Keratinocyte (primary cell): ENCODE measurements around the gene DDR2. TPM values are rescaled to one million over a fixed set of nuclear protein-coding genes. Genes with fewer than 3 reads are reported as not detected.

ENCODE experiments used
- DNase-seq: peaks from one replicate; pipeline ENCODE4 v3.0.0-alpha.2; 2011; ENCODE audit warnings: low read depth, missing footprints, low spot score
- FAIRE-seq: peaks from 2 replicates; lab custom pipeline; 2011; peaks lifted over from hg19 to GRCh38; lab: Jason Lieb, UNC
- H2AFZ ChIP-seq: 2 replicates; pipeline ENCODE4 v1.6.0; 2012; ENCODE audit warnings: low read length, control low read depth, inconsistent platforms; ENCODE audit not compliant: control insufficient read depth
- H3K27ac ChIP-seq: 2 replicates; pipeline ENCODE4 v1.5.1; 2011; ENCODE audit warnings: low read length; ENCODE audit not compliant: control insufficient read depth, insufficient read depth
- H3K27me3 ChIP-seq: 3 replicates; pipeline ENCODE4 v1.6.0; 2011; ENCODE audit warnings: low read length; ENCODE audit not compliant: control insufficient read depth, insufficient read depth; ENCODE audit errors: extremely low read depth
- H3K36me3 ChIP-seq, 2 experiments: 2 replicates in 1 of 2; 3 replicates in 1 of 2; pipeline ENCODE4 v1.5.1; 2011; ENCODE audit warnings: low read length in 2 of 2, mild to moderate bottlenecking in 1 of 2; ENCODE audit not compliant: control insufficient read depth in 2 of 2, insufficient read depth in 2 of 2; ENCODE audit errors: extremely low read depth in 1 of 2
- H3K4me1 ChIP-seq: 3 replicates; pipeline ENCODE4 v1.5.1; 2011; ENCODE audit warnings: low read length; ENCODE audit not compliant: control insufficient read depth, insufficient read depth; ENCODE audit errors: extremely low read depth
- H3K4me2 ChIP-seq: 3 replicates; pipeline ENCODE4 v1.6.0; 2011; ENCODE audit warnings: low read depth, low read length; ENCODE audit not compliant: control insufficient read depth, insufficient read depth; ENCODE audit errors: extremely low read depth
- H3K4me3 ChIP-seq, 3 experiments: fragments of 200-600 bp in 1 of 3; sonication (generic) in 1 of 3; 2 replicates in 2 of 3; 3 replicates in 1 of 3; pipeline ENCODE4 v1.5.1; 2011 to 2016; ENCODE audit warnings: low read length in 3 of 3, mild to moderate bottlenecking in 3 of 3, control low read depth in 2 of 3, inconsistent platforms in 1 of 3, low read depth in 1 of 3, mixed read lengths in 1 of 3, mixed run types in 1 of 3, moderate library complexity in 1 of 3; ENCODE audit not compliant: control insufficient read depth in 2 of 3, insufficient read depth in 2 of 3; ENCODE audit errors: extremely low read depth in 1 of 3
- H3K79me2 ChIP-seq: 2 replicates; pipeline ENCODE4 v1.6.0; 2012; ENCODE audit warnings: low read length; ENCODE audit not compliant: control insufficient read depth, insufficient read depth
- H3K9ac ChIP-seq: 3 replicates; pipeline ENCODE4 v1.6.0; 2011; ENCODE audit warnings: low read length; ENCODE audit not compliant: control insufficient read depth, insufficient read depth; ENCODE audit errors: extremely low read depth
- H3K9me1 ChIP-seq: 3 replicates; pipeline ENCODE4 v1.6.0; 2011; ENCODE audit warnings: low read length; ENCODE audit not compliant: control insufficient read depth, insufficient read depth; ENCODE audit errors: extremely low read depth
- H3K9me3 ChIP-seq: 2 replicates; pipeline ENCODE4 v1.5.1; 2012; ENCODE audit warnings: low read depth, low read length; ENCODE audit not compliant: control insufficient read depth
- H4K20me1 ChIP-seq: 3 replicates; pipeline ENCODE4 v1.6.0; 2011; ENCODE audit warnings: low read length; ENCODE audit not compliant: control insufficient read depth, insufficient read depth; ENCODE audit errors: extremely low read depth
- EZH2 ChIP-seq: IDR thresholded peaks from one replicate; pipeline ENCODE4 v1.6.1; 2012; ENCODE audit warnings: inconsistent platforms, mild to moderate bottlenecking, low read length, moderate library complexity
- dilution Hi-C: fragments of 300-500 bp; cut with MboI; formaldehyde crosslinking; loops from one replicate; pipeline ENCODE4 v1.7.0; 2020; ENCODE audit warnings: low sequenced_read_pairs; ENCODE audit not compliant: extremely low pct_ligation_motif_present
- polyA plus RNA-seq, 5 experiments: library from polyadenylated mRNA; depleted of rRNA in 3 of 5; stranded (reverse) in 3 of 5; stranded (forward) in 1 of 5; unstranded in 1 of 5; fragments of >200 nt; gene quantifications; 1 replicate in 1 of 5; 2 replicates in 3 of 5; 3 replicates in 1 of 5; pipeline versions ENCODE4 v1.2.1 to v1.2.3, GENCODE V29; 2011 to 2012; ENCODE audit warnings: missing spikeins in 2 of 5, low read depth in 1 of 5, low replicate concordance in 1 of 5
- TF ChIP-seq, protein P1 (sequence below), 3 experiments: IDR thresholded peaks in 1 of 3; conservative IDR thresholded peaks in 1 of 3; optimal IDR thresholded peaks in 1 of 3; 2 replicates in 2 of 3; 3 replicates in 1 of 3; pipeline versions ENCODE3 to v1.5.1; 2011; ENCODE audit warnings: low read length in 3 of 3, mild to moderate bottlenecking in 3 of 3, moderate library complexity in 2 of 3, control low read depth in 1 of 3, inconsistent platforms in 1 of 3; ENCODE audit not compliant: insufficient read depth in 2 of 3; ENCODE audit errors: extremely low read depth in 1 of 3

DDR2 gene
- polyA plus RNA-seq, 1 donor (not counting 4 experiments of a cell fraction or from before 2014, with no cell fraction given), result 0.39 TPM

- Histone ChIP-seq H2AFZ (no peak overlapping the region), H3K4me1 (no peaks in the 10 kb centered on the region), H3K27me3 (no peaks in the 10 kb centered on the region), H3K9me3 (no peaks in the 10 kb centered on the region), H3K27ac (no peak overlapping the region), H3K36me3 (peaks cover 18 to 44% of the 10 kb centered on the region in 2 experiments), H3K79me2 (peaks cover 4% of the 10 kb centered on the region), H3K4me2 (no peak overlapping the region), H3K9ac (no peak overlapping the region), H3K9me1 (no peaks in the 10 kb centered on the region), H4K20me1 (peaks cover 2% of the 10 kb centered on the region), H3K4me3 (no peak overlapping the region)
- no peak for DNase-seq
- dilution Hi-C loops, result no loop called here
- FAIRE-seq, result no peak
- TF ChIP-seq, protein P1, sequence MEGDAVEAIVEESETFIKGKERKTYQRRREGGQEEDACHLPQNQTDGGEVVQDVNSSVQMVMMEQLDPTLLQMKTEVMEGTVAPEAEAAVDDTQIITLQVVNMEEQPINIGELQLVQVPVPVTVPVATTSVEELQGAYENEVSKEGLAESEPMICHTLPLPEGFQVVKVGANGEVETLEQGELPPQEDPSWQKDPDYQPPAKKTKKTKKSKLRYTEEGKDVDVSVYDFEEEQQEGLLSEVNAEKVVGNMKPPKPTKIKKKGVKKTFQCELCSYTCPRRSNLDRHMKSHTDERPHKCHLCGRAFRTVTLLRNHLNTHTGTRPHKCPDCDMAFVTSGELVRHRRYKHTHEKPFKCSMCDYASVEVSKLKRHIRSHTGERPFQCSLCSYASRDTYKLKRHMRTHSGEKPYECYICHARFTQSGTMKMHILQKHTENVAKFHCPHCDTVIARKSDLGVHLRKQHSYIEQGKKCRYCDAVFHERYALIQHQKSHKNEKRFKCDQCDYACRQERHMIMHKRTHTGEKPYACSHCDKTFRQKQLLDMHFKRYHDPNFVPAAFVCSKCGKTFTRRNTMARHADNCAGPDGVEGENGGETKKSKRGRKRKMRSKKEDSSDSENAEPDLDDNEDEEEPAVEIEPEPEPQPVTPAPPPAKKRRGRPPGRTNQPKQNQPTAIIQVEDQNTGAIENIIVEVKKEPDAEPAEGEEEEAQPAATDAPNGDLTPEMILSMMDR (optimal IDR thresholded peaks at IDR 0.05 in 1 of 3, IDR thresholded peaks at IDR 0.05 in 1 of 3, conservative IDR thresholded peaks at IDR 0.05 in 1 of 3; ENCODE audit: extremely low read depth in 1 of 3, insufficient read depth in 2 of 3, low read length in 3 of 3), result no peak
- TF ChIP-seq EZH2, result no peak
Measured at GRCh38 chr1:162587347-162587746, 44.9 kb upstream of the DDR2 start.

DNA sequence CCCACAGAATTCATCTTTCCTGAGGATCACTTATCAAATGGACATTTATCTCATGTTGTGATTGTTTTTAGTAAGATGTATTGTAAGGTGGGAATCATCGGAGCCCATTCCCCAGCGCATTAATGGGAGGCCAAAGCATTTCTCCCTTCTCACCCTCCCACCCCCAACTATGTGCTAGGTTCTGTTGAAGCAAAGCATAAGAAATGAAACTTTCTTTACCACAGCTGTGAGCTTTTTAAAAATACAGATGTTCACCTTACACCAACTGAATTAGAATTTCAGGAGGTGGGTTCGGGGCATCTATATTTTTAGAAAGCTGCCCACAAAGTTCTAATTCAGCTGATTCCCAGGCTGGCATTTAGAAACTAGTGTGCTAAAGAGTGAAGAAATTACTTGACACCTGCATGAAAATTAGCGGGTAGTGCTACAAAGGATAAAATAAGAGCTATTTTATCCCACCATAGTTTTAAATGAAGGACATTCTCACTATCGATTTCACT is 44.5 kb upstream of the DDR2 start:
- Histone ChIP-seq H3K79me2 (peaks cover 7% of the 10 kb centered on the region), H2AFZ (no peak overlapping the region), H3K4me3 (no peak overlapping the region), H3K4me1 (no peaks in the 10 kb centered on the region), H3K27ac (no peak overlapping the region), H3K36me3 (peaks cover 21 to 49% of the 10 kb centered on the region in 2 experiments), H3K9ac (no peak overlapping the region), H3K4me2 (no peak overlapping the region), H4K20me1 (peaks cover 2% of the 10 kb centered on the region), H3K27me3 (no peaks in the 10 kb centered on the region), H3K9me1 (no peaks in the 10 kb centered on the region), H3K9me3 (no peaks in the 10 kb centered on the region)
- DNase-seq (no peak), FAIRE-seq (no peak)
- dilution Hi-C loops, result no loop called here
- TF ChIP-seq EZH2, result no peak
- TF ChIP-seq, protein P1 (optimal IDR thresholded peaks at IDR 0.05 in 1 of 3, IDR thresholded peaks at IDR 0.05 in 1 of 3, conservative IDR thresholded peaks at IDR 0.05 in 1 of 3; ENCODE audit: extremely low read depth in 1 of 3, insufficient read depth in 2 of 3, low read length in 3 of 3), result no peak
